SW 1271 (cell line): ENCODE results near the gene SLC5A9.
"Not testable (repeated sequence)": the region's sequence is repeated elsewhere in the genome, so short reads cannot be mapped to it uniquely, and the experiment has no call there.

Experiments
- DNase-seq, 2 experiments: peaks; one replicate each; lab custom pipeline; 2025; lab: John Stamatoyannopoulos, UW

The SLC5A9 gene

DNA sequence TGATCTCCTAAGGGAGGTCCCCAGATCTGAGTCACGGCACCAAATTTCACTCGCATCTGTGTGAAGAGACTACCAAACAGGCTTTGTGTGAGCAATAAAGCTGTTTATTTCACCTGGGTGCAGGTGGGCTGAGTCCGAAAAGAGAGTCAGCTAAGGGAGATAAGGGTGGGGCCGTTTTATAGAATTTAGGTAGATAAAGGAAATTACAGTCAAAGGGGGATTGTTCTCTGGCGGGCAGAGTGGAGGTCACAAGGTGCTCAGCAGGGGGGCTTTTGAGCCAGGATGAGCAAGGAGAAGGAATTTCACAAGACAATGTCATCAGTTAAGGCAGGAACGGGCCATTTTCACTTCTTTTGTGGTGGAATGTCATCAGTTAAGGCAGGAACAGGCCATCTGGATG, 8.2 kb upstream of the SLC5A9 start:
- DNase-seq = not testable (repeated sequence)

DNA sequence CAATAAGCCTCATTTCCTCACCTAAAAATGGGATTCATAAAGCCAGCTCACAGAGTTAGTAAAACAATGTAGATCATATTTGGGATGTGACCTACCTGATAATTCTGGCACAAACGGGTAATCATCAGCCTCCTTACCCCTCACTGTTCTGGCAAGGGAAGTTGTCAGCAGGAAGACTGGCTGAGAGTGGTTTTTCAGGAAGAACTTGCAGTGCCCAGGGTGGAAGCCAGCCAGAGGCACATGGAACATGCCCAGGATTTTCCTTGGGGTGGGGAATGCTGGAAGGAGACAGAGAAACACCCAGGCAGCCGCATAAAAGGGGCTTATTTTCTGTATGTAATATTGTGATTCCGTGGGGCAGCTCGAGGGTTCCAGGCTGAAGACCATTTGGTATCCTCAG, 7.7 kb upstream of the SLC5A9 start:
- DNase-seq = no peak

DNA sequence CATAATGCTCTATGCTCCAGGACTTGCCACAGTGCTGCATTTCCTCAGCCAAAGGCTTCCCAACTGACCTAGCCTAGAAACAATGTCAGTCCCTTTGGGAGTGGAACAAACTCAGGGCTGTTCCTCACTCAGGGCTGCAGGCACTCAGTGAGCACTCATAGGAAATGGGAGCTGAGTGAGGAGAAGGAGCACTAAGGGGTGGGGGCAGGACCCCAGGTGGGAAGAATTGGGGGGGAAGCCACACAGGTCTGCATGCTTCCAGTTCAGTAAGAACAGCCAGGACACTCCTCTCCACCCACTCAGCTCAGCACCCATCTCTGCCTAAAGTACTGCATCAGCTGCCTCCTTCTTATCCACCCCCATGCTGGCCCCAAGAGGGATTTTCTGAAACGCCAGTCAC, 7.3 kb upstream of the SLC5A9 start:
- no peak for DNase-seq

DNA sequence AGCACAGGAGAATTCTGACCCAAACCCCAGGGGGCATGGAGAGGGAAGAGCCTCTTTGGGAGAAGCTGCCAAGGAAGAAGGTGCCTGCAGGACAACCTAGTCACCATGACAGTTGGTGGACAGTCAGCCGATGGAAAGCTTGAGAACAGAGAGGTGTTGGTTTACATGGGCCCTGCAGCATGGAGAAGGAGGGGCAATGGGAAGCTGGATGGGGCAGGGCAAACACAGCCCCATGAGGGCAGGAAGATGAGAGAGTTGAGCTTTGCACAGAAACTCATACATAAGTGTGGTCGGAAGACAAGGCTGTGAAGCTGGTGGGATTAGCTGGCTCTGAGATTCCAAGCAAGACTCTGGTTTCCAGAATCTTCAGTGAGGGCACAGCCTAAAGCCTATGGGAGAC, 6.6 kb upstream of the SLC5A9 start:
- no peak for DNase-seq

DNA sequence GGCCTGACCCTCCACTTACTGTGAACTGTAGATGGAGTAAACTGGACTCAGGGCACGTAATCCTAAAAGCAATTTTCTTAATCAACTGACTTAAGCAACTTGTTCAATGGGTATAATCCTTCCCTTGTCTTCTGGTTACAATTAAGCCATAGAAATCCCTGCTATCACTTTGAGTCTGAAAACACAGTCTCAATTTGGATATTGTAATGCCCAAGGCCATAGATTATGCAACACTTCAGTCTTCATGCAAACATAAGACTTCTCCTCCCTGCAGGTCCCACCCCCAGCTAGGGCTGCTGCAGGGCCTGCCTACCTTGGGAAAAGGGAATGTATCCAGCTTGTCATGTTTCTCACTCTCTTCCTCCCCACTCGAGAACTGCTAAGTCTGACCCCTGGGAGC, 6.2 kb upstream of the SLC5A9 start:
- no peak for DNase-seq

DNA sequence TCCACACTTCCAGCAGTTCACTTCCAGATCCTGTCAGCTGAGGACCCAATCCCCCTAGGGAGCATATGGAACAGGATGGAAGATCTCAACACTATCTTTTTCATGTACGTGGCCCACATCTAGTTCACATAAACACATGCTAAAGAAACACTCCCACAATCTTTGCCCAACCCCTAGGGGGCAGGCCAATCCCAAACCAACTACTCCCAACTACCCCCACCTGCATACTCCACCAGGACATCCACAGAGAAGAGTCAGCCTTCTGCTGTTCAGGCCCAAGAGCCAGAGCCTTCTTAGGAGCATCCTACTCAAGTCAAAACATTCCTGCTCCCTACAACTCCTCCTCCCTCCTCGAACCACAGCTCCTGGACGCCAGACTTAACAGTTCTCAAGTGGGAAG, 5.6 kb upstream of the SLC5A9 start:
- no peak for DNase-seq

DNA sequence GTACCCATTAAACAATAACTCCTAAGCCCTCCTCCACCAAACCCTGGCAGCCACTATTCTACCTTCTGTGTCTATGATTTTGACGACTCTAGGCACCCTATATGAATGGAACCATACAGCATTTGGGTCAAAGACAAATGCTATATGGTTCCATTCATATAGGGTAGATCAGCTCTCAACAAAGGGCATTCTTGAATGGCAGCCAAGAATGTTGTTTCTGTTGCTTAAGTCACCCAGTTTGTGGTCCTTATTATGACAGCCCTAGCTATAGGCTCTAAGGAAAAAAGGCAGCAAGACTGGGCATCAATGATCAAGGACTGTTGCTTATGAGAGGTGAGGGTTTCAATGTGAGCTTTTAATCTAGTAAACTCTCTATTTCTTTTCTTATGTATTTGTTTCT, 4.7 kb upstream of the SLC5A9 start:
- no peak for DNase-seq

DNA sequence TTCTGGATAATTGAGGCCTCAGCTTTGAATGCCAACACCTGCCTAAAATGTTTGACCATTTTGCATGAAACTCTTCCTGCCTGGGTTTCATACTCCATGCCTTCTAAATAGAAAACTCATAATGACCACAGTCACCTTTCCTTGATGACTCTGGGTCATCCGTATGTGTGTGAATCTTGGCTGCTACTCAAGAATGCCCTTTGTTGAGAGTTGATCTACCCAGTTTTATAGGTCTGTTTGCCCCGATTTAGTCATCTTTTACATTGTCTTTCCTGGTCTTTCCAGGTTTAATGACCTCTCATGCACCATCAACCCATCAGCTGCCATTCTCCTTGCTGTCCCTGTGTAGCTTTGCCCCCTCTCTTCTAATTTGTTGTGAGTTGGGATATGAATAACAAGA, 2.7 kb upstream of the SLC5A9 start:
- DNase-seq = no peak

DNA sequence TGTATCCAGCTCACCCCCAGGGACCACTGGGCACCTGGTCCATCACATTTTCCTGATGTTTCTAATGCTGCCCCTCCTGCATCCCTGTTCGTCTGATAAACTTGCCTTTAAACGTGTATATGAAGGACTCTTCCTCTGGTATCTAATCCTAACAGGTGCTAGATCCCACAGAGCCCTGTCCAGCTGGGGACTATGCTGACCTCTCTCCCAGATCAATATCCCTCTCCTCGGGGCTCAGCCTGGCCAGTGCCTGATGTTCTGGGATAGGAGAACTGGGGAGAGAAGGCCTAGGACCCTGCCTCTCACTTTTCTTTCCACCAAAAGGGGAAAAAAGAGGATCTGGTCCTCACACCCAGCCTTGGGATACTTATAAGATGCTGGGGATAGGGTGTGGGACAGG, 1.4 kb upstream of the SLC5A9 start:
- no peak for DNase-seq

DNA sequence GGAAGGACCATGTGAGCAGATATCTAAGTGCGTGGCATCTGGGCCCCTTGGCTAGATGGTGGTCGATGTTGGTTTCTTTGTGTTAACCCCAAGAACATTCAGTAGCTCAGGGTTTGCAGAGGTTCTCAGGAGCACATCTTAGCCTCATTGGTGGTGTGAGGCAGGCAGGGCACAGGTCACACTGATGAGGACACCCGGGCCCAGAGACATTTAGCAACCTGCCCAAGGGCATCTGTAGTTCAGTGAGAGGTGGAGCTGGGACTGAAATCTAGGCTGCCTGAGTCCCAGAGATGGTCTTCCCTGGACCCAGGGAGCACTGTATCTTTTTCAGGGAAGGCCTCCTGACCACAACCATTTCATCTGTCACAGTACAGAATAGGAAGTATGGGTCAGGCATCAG, 859 bp upstream of the SLC5A9 start:
- no peak for DNase-seq

DNA sequence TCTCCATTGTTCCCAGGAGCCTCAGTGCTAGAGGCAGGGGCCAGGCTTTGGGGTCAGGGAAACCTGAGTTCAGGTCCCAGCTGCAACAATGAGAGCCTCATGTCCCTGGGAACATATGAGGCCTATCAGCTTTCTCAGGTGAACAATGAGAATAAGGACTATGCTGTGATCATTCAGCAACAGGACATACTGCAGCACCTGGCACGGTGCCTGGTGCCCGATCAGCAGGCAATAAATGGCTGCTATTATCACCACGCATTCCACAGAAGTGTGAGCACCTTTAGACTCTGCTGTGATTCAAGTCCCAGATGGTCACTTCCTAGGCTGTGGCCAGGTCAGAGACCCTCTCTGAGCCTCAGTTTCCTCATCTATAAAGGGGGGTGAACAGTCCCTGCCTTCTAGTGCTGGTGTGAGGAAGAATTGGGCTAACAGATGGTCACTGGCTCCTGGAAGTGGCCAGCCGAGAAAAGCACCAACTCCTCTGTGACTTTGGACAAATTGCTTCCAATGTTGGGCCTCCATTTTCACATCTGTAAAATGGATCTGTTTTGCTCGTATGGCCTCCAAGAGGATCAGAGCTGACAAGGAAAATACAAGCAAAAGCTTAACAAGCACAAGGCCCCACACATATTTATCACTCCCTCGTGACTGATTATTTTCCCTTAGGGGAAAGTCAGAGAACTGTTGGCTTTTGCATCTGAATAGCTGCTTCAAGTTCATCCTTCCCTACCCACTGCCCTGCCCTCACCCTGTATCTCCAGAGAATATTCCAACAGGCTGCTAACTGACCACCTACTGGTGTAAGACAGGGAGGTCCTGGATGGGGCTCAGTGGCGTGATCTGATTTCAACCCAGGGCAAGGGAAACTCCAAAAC, 1.1 kb downstream of the SLC5A9 start:
- no peak for DNase-seq

DNA sequence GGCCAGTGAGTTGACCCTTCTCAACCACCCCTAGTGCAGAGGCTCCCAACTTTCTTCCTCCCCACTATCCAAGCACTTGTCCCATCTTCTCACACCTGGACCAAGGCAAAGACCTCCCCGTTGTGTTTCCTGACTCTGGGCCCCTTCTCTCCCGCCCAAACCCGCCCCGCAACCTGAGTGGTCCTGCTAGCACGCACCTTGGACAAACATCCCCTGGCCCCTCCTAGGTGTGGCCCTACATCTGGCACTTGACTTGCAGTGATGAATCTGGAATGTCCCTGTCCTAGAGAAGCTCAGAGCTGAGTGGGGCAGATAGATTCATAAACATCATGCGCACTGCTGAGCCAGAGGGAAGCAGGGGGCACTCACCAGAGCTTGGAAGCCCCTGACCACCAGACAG, 2.3 kb downstream of the SLC5A9 start:
- no peak for DNase-seq

DNA sequence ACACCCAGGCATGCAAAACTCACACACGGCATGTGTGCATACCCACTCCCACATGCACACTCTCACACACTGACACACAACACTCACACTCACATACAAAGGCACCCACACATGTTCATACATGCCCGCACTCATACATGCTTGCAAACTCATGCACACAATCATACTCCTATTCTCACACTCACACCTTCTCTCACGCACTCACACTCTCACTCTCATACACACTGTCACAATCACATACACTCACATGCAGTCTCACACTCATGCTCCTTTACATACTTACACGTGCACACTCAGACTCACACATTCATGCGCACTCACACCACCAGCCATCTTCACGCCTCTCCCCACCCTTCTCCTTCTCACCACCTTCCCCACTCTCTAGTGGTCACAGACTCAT, 3.1 kb downstream of the SLC5A9 start:
- no peak for DNase-seq

DNA sequence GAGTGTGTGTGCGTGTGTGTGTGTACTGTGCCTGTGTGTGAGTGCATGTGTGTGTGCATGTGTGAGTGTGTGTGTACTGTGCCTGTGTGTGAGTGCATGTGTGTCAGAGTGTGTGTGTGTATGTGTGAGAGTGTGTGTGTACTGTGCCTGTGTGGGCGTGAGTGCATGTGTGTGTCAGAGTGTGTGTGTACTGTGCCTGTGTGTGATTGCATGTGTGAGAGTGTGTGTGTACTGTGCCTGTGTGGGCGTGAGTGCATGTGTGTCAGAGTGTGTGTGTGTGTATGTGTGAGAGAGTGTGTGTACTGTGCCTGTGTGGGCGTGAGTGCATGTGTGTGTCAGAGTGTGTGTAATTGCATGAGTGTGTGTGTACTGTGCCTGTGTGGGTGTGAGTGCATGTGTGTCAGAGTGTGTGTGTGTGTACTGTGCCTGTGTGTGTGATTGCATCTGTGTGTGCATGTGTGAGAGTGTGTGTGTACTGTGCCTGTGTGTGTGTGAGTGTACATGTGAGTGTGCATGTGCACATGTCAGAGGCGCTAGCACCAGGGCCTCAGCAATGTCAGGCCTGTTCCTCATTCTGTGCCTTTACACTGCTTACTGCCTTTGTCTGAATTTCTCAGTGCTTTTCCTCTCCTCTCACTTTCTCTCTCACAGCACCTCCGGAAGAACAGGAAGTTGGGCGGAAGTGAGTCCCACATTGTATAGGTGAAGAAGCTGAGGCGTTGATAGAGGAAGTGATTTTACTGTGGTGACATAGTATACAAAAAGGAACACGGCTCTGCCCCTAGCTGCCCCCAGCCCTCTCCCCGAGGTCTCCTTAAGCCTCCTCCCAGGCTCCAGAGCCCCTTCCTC, 4.9 kb downstream of the SLC5A9 start:
- DNase-seq = no peak

DNA sequence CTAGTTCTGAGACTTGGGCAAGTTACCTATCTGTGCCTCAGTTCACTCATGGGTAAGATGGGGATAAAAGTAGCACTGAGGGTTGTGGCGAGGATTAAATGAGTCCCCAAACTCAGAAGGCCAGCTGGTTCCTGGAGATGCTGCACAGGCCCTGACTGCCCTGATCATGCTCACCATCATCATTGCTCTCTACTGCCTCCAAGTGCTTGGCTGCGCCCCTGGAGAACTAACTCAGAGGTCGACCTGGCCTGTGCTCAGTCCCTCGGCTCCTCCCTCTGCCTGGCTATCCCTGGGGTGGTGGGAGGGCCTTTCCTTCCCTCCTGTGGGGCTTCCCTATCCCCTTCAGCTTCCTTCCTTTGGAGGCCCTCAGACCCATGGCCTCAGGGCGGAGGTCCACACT, 5.6 kb downstream of the SLC5A9 start:
- DNase-seq = no peak

DNA sequence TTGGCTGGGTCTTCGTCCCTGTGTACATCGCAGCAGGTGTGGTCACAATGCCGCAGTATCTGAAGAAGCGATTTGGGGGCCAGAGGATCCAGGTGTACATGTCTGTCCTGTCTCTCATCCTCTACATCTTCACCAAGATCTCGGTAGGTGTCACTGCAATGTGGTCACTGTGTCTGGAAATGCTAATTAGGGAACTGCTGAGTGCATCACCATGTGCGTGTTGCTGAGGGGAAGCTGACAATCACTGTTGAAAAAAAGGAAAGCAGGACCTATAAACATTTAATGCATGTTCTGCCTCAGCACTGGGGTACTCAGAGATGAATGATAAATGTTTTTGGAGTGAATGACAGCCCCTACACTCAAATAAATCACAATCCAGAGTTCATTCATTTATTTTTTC, 6.8 kb downstream of the SLC5A9 start:
- DNase-seq = no peak

DNA sequence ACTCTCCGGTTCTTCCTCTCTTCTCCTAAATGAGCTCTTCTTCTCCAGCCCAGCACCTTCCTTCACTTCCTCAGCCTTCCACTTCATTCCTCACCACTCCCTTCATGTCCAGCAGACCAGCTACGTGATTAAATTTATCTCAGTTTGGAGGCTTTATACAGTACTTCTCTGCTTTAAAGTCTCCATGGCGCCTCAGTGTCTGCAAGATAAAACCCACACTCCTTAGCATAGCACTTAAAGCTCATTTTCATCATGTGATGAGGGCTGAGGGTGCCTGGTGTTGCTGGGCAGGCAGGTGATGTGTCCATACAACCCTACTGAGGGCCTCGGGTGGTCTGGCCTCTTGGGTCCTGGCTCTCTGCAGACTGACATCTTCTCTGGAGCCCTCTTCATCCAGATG, 7.7 kb downstream of the SLC5A9 start:
- DNase-seq = no peak

DNA sequence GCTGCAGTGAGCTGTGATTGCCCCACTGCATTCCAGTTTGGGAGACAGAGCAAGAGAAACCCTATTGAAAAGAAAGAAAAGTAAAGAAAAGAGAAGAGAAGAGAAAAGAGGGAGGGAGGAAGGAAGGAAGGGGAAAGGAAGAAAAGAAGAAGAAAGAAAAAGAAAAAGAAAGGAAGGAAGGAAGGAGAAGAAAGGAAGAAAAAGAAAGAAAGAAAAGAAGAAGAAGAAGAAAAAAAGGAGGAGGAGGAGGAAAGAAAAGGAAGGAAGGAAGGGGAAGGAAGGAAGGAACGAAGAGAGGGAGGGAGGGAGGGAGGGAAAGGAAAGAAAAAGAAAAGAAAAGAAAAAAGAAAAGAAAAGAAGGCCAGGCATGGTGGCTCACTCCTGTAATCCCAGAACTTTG, 10.2 kb downstream of the SLC5A9 start:
- no peak for DNase-seq

DNA sequence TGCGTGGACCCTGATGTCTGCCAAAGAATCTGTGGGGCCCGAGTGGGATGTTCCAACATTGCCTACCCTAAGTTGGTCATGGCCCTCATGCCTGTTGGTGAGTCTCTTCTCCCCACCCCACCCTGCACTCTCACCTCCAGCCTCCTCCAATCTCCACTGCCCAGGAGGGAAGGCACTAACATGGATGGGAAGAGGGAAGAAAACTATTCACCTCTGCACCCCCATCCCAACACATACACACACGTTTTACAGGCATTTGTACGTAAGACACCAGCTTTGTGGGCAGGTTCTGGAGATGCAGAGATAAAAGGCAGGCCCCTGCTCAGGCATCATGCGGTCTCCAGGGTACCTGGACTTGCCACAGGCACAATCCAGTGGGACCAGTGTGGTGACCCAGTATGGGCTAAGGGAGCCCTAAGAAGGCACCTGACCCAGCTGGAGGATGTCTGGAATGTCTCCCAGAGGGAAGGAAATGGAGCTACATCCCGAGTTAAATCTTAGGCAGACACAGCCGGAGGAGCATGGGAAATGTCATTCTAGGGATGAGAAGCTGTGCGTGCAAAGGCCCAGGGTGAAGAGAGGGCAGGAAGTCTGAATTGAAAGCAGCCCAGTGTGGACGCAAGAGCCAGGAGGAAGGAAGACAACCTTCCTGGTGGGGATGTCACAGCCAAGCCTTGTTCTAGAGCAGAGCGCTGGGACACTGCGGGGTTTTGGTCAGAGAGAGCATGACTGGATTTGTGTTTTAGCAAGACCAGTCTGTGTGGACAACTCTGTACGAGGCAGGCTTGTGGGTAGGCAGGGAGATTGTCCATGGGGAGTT, 11.4 kb downstream of the SLC5A9 start:
- no peak for DNase-seq

DNA sequence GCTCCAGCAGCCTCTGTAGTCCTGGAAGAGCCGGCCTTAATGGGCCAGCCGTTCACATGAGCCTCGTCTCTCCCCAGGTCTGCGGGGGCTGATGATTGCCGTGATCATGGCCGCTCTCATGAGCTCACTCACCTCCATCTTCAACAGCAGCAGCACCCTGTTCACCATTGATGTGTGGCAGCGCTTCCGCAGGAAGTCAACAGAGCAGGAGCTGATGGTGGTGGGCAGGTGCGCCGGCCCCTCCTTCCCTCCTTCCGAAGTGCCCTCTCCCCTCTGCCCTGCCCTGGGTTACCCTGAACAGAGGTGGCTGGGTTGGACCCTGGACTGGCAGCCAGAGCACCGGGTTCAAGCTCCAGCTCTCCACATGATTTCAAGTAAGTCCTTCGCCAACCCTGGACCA, 13.1 kb downstream of the SLC5A9 start:
- DNase-seq = no peak

DNA sequence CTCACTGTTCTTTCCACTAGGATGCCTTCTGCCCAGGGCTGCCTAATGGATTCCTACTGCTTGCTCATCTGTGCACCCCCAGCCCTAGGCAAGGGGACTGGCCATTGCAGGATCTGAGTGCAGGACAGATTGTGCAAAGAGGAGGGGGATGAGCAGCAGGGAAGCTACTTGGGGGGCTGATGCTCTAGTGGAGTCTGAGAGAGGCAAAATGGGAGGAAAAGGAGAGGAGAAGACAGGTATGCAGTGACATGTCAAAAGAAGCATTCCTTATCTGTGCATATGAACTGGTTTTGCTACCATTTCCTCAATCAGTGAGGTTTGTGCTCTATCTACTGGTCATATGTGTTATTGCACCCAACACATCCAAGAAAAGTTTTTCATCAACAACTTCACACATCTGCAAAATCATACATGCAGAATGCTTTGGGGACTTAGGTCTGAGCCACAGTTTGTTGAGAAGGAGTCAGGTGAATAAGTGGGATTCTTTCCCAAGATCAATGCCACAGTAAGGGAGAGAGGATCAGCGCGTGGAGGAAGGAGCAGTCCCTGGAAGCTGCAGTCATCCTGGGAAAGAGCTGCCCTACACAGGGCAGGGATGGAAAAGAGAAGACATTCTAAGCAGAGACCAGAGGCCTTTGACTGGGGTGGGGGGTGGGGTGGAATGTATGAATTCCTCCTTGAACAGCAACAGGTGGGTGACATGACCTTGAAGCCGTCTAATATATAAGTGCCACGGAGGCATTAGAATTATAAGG, 14.4 kb downstream of the SLC5A9 start:
- DNase-seq = peak in 1 of 2 experiments; percentile 5
